Ramos (cell line): ENCODE data around the gene IFT52.
"Not testable (repeated sequence)": the region's sequence is repeated elsewhere in the genome, so short reads cannot be mapped to it uniquely, and the experiment has no call there.

Experiments
- in situ Hi-C: fragments of 300-500 bp; cut with MboI; formaldehyde crosslinking; loops from one replicate; pipeline ENCODE4 v1.14.3; 2022; ENCODE audit warnings: low sequenced_read_pairs; ENCODE audit not compliant: unreplicated experiment

The IFT52 gene

GRCh38 chr20:43564993-43565757 lies 25.6 kb upstream of the IFT52 start:
- in situ Hi-C loops: no loop called here

- in situ Hi-C loops: no loop called here
Measured at GRCh38 chr20:43565758-43566104, 25.0 kb upstream of the IFT52 start.

- in situ Hi-C loops: no loop called here
Measured at GRCh38 chr20:43567477-43567876, 23.3 kb upstream of the IFT52 start.

- in situ Hi-C loops: no loop called here
Measured at GRCh38 chr20:43568706-43569105, 22.0 kb upstream of the IFT52 start.

- in situ Hi-C loops: no loop called here
Measured at GRCh38 chr20:43569282-43569681, 21.5 kb upstream of the IFT52 start.

- in situ Hi-C loops: no loop called here
Measured at GRCh38 chr20:43570496-43570895, 20.2 kb upstream of the IFT52 start.

- in situ Hi-C loops: no loop called here
Measured at GRCh38 chr20:43571310-43571709, 19.4 kb upstream of the IFT52 start.

GRCh38 chr20:43571771-43572170 lies 19.0 kb upstream of the IFT52 start:
- in situ Hi-C loops: no loop called here

GRCh38 chr20:43572891-43573290 lies 17.8 kb upstream of the IFT52 start:
- in situ Hi-C loops: no loop called here

- in situ Hi-C loops: no loop called here
Measured at GRCh38 chr20:43576108-43576507, 14.6 kb upstream of the IFT52 start.

- in situ Hi-C loops: no loop called here
Measured at GRCh38 chr20:43579861-43580793, 10.6 kb upstream of the IFT52 start.

- in situ Hi-C loops: no loop called here
Measured at GRCh38 chr20:43583133-43583864, 7.4 kb upstream of the IFT52 start.

- in situ Hi-C loops: no loop called here
Measured at GRCh38 chr20:43583982-43584432, 6.7 kb upstream of the IFT52 start.

- in situ Hi-C loops: no loop called here
Measured at GRCh38 chr20:43584448-43585136, 6.1 kb upstream of the IFT52 start.

GRCh38 chr20:43586641-43587040 lies 4.1 kb upstream of the IFT52 start:
- in situ Hi-C loops: no loop called here

- in situ Hi-C loops: not testable (repeated sequence)
Measured at GRCh38 chr20:43588526-43588925, 2.2 kb upstream of the IFT52 start.

GRCh38 chr20:43590036-43590391 lies 723 bp upstream of the IFT52 start:
- in situ Hi-C loops: no loop called here

- in situ Hi-C loops: not testable (repeated sequence)
Measured at GRCh38 chr20:43601960-43602359, 11.2 kb downstream of the IFT52 start.

- in situ Hi-C loops: no loop called here
Measured at GRCh38 chr20:43603124-43603523, 12.4 kb downstream of the IFT52 start.

GRCh38 chr20:43605715-43606114 lies 15.0 kb downstream of the IFT52 start:
- in situ Hi-C loops: no loop called here
